Measurements from ENCODE around the gene PPP1R11.
A peak's percentile ranks its signal among the peaks of the same experiment; 100 is the strongest.
"Not testable (repeated sequence)": the region's sequence is repeated elsewhere in the genome, so short reads cannot be mapped to it uniquely, and the experiment has no call there.

The PPP1R11 gene

GRCh38 chr6:30066577-30067459 is at the start of gene PPP1R11:
PPP1R11 (plus strand) TSS chr6:30067198; CDS start chr6:30067411, 213 bp downstream.
- peak; percentile 98 for DNase-seq (ENCODE audit: low read depth, low spot score)

DNA sequence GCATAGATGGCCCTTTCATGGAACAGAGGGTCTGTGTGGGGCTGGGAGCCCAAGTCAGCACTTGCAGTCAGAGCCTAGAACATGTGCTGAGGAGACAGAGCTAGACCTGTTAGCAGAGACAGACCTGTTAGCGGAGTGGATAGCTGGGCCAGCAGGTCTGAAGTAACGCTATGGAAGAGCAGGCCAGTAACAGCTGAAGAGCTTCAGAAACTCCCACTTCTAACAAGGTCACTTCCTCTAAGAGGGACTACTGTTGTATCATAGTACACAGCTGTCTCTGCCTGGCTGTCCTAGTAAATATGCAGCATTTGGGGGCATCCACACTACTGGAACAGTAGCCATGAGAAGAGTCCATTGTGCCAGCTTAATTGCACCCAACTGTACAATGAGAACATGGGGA is 47.2 kb upstream of the PPP1R11 start:
- no peak for DNase-seq (ENCODE audit: low read depth, low spot score)

DNA sequence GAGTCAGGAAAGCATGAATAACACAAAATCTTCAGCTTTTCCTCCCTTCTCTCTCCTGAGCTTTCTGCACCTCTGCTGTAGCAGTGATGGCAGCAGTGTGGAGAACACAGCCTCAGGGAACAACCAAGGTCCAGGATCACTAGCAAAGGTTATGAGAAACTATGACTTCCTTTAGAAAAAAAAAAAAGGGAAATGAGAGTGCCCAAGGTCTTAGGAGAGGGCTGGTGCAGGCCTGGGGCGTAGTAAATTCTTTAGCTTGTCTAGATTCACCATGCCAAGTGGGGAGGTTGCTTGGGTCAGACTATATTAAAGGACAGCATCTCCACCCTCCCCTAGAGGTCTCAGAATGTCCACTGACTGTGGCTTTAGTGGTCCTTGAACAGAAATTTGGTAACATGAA is 46.4 kb upstream of the PPP1R11 start:
- no peak for DNase-seq (ENCODE audit: low read depth, low spot score)

- no peak for DNase-seq (ENCODE audit: low read depth, low spot score)
These were observed 44.8 kb upstream of the PPP1R11 start for GRCh38 chr6:30022189-30022588.

GRCh38 chr6:30022712-30023111 is 44.3 kb upstream of the PPP1R11 start:
- not testable (repeated sequence) for DNase-seq (ENCODE audit: low read depth, low spot score)

DNA sequence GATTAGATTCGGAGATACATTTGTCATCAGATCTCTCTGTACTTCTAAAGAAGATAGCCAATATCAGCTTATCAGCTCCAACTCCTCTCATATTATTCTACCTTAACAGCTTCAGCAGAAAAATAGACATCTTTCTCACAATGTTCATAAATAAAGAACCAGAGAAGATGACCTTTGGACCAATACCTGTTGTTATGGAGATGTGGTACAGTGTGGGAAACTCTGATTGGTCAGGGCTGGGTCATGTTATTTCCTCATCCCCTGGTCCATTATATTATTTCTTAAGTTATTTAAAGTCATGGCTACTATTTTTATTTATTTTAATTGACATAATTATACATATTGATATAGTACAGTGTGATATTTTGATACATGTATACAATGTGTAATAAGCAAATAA is 41.8 kb upstream of the PPP1R11 start:
- no peak for DNase-seq (ENCODE audit: low read depth, low spot score)

DNA sequence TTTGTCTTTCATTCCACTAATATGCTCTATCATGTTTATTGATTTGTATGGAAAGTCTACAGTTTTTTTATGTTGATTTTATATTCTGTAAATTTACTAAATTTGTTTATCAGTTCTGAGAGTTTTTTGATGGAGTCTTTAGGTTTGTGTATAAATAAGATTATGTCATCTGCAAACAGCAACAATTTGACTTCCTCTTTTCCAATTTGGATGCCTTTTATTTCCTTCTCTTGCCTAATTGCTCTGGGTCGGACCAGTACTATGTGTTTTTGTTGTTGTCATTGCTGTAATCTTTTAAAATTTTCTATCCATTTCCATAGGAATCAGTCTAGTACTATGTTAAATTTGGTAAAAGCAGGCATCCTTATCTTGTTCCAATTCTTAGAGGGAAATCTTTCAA is 37.4 kb upstream of the PPP1R11 start:
- DNase-seq (ENCODE audit: low read depth, low spot score): no peak

- DNase-seq (ENCODE audit: low read depth, low spot score): no peak
These were observed 35.6 kb upstream of the PPP1R11 start for GRCh38 chr6:30031381-30031780.

DNA sequence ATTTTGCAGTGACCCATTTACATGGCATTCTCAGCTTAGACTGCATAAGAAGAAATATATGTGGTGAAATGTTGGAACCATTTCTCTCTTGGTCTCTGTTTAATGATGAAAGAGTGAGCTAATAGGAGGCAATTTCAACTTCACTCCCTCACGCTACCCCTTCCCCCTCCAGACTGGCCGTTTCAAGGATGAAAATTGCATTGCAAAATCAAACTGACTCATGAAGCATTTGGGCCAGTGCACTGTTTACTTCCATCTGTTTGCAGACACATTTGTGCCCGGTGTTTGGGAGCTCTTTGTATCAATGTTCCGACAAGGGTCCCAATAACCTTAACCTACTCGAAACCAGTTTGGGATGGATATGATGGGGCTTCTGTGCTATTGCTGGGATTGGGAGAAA is 33.6 kb upstream of the PPP1R11 start:
- not testable (repeated sequence) for DNase-seq (ENCODE audit: low read depth, low spot score)

DNA sequence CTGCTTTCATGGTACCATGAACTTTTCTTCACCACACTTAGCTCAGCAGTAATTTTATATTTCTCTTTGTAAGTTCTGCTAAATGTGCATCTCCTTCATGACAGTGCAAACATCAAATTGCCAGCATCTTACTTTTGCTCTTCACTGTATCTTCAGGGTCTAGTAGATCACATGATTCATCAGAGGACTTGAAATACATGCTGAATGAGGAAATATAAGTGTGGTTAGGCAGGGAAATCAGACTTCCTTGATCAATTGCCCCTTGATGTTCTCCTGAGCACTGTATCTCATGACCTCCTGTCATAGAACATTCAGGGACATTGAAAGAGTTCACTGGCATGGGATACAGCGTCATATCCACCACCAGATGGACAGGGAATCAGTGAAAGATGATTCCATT is 31.2 kb upstream of the PPP1R11 start:
- DNase-seq (ENCODE audit: low read depth, low spot score): no peak

GRCh38 chr6:30037182-30037788 is 29.7 kb upstream of the PPP1R11 start:
- no peak for DNase-seq (ENCODE audit: low read depth, low spot score)

DNA sequence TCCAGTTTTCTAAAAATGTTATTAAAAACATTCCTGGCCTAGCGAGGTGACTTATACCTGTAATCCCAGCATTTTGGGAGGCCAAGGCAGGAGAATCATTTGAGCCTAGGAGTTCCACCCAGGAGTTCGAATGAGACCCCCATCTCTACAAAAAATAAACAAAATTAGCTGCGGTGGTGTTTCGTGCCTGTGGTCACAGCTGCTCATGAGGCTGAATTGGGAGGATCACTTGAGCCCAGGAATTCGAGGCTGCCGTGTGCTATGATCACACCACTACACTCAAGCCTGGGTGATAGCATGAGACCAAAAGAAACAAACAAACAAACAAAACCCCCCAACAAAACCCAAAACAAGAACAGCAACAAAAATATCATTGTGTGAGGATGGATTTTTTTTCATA is 25.8 kb upstream of the PPP1R11 start:
- DNase-seq (ENCODE audit: low read depth, low spot score): no peak

GRCh38 chr6:30041821-30042220 is 25.2 kb upstream of the PPP1R11 start:
- DNase-seq (ENCODE audit: low read depth, low spot score): no peak

GRCh38 chr6:30042476-30042875 is 24.5 kb upstream of the PPP1R11 start:
- DNase-seq (ENCODE audit: low read depth, low spot score): no peak

DNA sequence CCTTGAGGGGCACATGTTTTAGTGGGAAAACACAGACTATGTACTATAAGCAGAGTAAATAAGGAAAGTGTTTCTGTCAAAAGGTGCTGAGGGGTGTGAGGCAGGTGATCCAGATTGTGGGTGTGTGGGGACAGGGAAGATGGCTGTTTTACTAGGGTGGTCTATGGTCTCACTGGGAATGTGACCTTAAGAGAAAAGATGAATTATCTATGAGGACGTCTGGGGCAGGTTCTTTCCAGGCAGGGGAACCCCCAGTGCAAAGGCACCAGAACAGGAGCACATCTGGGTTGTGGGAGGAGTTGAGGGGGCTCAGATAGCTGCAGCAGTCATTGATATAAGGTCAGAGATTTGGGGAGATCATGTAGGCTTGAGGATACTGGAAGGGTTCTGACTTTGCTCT is 24.1 kb upstream of the PPP1R11 start:
- DNase-seq (ENCODE audit: low read depth, low spot score): no peak

DNA sequence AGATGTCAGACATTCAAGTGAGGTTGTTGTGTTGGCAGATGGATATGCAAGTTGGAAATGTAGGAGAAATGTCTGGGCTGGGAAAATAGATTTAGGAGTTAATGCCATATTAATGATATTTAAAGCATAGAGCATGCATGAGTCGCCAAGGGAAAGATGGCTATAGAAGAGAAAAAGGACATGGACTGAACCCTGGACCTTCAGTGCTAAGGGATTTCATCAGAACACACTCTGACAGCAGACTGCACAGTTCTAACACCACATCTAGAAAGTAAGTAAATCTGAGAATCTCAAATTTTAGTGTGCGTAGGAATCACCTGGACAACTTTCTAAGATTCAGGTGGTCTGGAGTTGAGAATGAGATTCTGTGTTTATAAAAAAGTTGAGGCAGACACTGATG is 23.3 kb upstream of the PPP1R11 start:
- DNase-seq (ENCODE audit: low read depth, low spot score): no peak

GRCh38 chr6:30044630-30045029 is 22.4 kb upstream of the PPP1R11 start:
- no peak for DNase-seq (ENCODE audit: low read depth, low spot score)

DNA sequence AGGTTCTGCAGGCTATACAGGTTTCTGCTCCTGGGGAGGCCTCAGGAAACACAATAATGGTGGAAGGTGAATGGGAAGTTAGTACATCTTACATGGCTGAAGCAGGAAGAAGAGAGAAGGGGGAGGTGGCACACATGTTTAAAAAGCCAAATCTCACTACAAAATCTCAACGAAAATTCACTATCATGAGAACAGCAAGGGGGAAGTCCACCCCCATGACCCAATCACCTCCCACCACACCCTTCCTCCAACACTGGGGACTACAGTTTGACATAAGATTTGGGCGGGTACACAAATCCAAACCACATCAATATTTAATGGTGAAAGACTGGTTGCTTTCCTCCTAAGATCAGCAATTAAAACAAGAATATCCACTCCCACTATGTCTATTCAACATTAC is 19.8 kb upstream of the PPP1R11 start:
- DNase-seq (ENCODE audit: low read depth, low spot score): no peak

- DNase-seq (ENCODE audit: low read depth, low spot score): no peak
These were observed 13.3 kb upstream of the PPP1R11 start for GRCh38 chr6:30053682-30054081.

- DNase-seq (ENCODE audit: low read depth, low spot score): no peak
These were observed 11.5 kb upstream of the PPP1R11 start for GRCh38 chr6:30055513-30055912.

DNA sequence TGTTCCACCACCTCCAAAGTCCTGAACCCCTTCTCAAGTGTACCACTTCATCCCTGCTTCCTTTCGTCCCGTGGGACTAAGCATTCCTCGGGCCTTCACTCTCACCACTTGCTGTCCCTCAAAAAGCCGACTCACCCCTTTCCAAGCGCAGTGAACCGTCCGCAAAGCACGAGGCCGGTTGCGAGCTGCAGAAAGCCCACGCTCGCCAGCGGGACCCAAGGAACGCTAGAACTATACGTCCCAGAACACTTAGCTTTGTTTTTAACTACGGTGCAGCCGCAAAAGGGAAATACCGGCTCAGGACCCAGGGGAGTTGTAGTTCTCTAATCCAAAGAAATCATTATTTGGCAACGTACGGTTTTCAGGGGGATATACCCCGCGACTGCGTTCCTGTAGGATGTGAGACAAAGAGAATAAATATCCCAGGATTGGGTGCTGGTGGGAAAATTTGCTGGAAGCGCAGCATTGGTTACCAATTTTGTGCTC is 6.3 kb upstream of the PPP1R11 start:
- DNase-seq (ENCODE audit: low read depth, low spot score): no peak

- peak; percentile 94 for DNase-seq (ENCODE audit: low read depth, low spot score)
These were observed 5.7 kb upstream of the PPP1R11 start, which contains the start of gene POLR1H for GRCh38 chr6:30061092-30061857. POLR1H (plus strand) TSS chr6:30061265; CDS start chr6:30061525, 260 bp downstream.

Data from iPS DF 19.7 (cell line).